GM19324 (cell line): ENCODE measurements around the gene ADD3.
A peak's percentile ranks its signal among the peaks of the same experiment; 100 is the strongest.

Source experiments
- ATAC-seq: cut with Tn5 transposase; IDR thresholded peaks from one replicate; pipeline ENCODE4 v1.9.1; 2021; ENCODE audit warnings: mild to moderate bottlenecking, moderate library complexity; ENCODE audit not compliant: unreplicated experiment, low FRiP score

Gene ADD3

DNA sequence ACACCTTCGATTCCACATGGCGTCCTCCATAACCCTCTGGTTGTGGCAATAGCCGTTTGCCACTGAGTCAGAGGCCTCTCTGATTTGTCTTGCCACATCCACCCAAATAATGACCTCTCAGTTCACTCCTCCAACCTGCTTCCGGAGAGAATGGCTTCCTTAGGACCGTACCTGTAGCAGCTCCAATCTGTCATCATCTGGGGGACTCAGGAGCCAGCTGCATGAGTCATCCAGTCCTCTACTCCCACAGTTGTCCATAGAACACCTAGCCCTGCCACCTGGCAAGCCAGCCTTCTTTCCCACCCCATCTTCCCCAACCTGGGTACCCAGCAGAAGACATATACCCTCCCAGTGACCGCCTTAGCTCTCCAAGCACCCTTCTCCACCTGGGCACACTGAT is 135.2 kb downstream of the ADD3 start:
- ATAC-seq, result no peak

DNA sequence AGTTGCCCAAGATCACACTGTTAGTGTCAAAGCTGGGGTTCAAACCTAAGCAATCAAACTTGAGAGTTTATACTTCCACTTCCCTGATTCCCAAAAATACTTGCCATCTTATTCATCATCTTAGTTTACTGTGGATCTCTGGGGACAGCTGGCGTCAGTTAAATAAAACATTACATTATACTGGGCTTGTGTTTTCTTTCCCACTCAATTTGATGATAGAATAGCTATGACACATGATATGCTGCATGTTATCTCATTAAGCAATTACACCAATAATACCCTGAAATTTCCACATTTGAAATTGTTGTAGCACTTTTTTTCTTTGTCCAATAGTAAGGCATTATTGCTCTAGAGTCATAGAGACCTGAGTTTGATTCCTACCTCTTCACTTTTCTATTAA is 136.7 kb downstream of the ADD3 start:
- no peak for ATAC-seq

DNA sequence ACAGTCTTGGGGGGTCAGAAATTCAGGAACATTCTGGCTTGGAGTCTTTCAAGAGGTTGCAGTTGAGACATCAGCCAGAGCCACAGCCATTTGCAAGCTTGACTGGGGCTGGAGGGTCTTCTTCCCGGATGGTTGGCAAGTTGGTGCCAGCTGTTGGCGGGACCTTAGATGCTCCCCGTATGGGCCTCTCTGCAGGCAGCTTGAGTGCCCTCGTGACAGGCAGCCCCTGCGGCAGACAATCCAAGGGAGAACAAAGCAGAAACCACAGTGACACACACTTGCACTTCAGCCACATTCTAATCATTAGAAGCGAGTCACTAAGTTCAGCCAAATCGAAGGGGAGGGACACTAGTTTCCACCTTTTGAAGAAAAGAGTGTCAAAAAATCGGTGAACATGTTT is 140.2 kb downstream of the ADD3 start:
- ATAC-seq, result no peak

DNA sequence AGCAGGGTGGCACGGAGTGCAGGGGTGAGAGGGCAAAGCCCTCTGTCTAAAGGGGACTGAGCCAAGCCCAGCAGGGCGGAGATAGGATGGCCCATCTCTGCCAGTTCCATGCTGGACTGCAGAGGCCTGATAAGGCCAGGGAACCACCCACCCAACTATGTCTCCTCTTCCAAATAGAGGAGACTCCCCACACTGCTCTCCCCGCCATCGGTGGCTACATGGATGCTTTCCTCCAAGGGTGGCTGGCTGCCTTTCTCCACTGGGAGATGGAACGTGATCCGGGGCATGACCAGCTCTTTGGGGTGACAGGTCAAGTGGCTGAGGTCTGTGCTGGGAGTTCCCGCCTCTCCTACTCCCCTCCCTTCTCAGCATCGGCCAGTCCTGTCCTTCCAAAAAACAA is 141.5 kb downstream of the ADD3 start:
- ATAC-seq, result no peak

DNA sequence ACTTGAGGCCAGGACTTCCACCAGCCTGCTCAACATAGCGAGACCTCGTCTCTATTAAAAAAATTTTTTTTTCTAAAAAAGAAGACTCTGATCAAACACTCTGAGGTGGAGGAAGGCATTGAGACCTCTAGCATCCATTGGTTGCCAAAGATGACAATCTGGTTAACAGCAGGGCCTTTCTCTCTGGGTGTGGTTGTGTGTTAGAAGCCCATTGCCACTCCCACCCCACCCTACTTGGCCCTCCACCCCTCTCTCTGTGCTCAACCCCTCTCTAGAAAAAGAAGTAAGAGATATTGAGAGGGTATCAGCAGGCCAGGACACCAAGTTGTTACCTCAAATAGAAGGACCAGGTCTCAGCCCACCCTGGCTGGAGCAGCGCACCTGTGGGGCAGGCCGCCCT is 142.3 kb downstream of the ADD3 start:
- ATAC-seq, result no peak

DNA sequence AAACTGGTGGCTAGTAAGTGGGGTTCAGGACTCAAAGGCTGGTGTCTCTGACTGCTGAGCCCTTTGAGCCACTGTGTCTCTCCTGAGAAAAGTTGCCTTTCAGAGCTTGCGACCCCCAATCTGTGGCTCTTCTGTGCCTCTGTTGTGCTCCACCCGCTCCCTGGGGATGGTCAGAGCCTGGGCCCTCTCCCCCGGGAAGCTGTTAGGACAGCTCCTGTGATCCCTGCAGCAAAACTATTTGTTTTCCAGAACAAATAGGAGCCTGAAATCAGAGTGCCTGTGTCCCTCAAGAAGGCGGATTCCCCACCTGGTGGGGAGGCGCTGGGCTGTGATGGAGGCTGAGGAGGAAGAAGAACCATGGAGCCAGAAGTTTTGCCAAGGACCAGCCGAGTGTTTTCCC is 143.2 kb downstream of the ADD3 start:
- ATAC-seq, result no peak

DNA sequence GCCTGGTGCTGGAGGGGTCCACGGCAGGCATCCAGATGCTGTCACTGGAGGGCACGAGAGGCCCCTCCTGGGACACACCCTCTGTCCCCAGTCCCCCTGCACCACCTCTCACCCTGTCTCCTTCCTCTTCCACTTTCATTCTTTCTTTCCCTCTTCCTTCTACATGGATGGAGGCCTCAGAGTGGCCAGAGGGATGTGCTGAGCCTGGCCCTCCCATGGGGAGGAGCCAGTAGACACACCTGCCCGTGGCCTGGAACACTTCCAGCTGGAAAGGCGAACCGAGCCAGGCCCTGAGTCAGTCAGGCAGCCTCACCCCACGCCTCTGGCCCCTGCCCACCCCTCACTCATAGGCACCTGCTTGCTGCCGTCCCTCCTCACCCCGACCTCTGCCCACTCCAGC is 143.7 kb downstream of the ADD3 start:
- no peak for ATAC-seq

DNA sequence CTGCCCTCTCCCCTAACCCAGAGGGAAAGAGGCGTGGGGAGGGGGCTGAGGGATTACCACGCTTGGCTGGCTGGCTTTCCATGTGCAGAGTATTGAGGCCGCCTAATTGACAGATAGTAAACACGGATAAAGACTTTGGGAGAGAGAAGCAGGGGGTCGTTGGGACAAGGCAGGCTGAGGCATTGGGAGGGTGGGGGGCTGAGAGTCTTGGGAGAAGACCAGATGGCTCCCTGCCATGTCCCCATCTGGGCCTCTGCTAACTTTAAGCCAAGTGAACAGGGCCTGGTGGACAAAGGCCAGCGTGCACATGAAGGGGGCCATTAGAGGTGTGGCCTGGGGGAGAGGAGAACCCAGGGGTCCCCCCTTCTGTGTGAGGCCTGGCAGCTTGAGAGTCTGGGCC is 144.2 kb downstream of the ADD3 start:
- no peak for ATAC-seq

DNA sequence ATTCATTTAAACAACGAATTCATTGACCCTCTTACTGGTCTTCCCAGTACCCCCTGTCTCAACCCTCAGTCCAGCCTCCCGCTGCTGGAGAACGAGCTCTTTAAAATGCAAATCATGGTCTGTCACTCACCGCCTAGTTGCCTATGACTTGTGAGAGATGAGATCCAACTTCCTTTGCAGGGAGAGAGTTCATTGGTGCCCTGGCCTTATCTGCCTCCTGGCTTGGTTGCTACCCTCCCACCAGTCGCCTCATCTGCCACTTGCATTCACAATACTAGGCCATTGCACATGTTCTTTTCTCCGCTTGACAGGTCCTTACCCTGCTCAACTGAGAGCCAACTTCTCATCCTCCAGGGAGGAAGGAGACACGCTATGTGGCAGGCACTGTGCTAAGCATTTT is 145.6 kb downstream of the ADD3 start:
- no peak for ATAC-seq

DNA sequence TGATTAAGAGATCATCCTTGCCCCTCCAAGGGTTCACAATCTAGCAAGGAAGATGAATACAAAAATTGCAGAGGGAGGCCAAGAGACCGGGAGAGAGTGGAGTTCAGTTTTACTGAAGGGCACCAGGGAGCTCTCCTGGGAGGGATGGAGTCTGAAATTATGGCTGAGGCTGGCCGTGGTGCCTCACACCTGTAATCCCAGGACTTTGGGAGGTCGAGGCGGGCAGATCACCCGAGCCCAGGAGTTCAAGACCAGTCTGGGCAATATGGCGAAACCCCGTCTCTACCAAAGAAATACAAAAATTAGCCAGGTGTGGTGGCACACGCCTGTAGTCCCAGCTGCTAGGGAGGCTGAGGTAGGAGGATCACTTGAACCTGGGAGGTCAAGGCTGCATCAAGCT is 148.3 kb downstream of the ADD3 start:
- no peak for ATAC-seq

DNA sequence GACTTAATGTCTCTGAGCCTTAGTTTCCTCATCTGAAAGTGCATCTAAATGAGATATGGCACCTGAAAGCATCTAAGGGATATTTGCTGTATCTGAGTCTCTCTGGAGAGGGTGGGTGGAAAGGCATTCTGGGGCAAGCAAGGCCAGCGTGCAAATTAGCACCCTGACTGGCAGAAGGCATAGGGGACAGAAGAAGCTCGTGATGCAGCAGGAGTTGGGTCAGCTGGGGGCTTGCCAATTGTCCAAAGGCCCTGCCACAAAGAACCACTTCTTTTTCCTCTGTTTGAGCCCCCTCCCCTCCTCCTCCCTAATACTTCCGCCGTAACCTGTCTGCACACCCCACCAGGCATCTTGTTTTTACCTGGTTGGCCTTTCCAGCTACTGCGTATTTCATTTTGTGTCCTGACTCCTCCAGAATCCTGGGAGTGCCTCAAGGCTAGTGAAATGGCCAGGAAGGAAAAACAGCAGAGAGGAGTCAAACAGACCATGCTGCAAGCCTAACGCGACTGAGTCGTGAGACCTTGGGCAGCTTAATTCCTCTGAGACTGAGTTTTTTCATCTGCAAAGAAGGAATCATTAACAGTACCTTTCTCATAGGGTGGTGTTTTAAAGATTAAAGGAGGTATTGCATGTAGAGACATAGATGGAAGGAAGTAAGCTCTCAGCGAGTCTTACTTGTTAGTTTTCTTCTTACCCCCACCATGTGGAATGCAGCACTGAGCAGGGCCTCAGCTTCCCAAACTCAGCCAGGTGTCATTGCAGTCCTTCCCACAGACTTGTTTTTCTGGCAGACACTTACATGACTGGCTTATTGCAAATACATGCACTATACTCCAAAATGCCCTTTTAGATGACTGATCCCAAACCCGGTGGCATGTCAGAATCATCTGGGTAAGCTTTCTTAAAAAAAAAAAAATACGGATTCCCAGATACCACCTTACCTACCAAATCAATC is 150.5 kb downstream of the ADD3 start:
- ATAC-seq, result no peak

DNA sequence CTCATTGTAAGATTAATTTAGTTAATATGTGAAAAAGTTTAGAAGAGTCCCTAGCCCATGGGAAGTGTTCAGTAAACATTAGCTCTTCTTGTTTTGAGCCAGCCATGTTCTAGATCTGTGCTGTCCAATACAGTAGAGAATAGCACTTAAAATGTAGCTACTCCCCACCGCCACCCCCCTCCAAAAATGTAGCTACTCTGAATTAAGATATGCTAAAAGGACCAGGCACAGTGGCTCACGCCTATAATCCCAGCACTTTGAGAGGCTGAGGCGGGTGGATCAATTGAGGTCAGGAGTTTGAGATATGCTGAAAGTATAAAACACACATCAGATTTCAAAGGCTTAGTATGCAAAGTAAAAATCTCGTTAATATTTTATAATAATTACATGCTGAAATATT is 152.3 kb downstream of the ADD3 start:
- no peak for ATAC-seq

DNA sequence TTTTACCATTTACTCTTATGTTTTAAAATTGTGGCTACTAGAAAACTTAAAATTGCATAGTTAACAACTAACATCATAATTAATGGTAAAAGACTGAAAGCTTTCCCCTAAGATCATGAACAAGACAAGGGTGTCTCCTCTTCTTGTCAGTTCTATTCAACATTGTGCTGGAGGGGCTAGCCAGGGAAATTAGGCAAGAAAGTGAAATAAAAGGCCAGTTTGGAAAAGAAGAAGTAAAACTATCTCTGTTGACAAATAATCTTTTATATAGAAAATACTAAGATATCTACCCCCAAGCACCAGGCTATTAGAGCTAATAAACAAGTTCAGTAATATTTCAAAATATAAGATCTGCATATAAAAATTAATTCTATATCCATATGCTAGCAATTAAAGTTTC is 152.7 kb downstream of the ADD3 start:
- ATAC-seq, result no peak

DNA sequence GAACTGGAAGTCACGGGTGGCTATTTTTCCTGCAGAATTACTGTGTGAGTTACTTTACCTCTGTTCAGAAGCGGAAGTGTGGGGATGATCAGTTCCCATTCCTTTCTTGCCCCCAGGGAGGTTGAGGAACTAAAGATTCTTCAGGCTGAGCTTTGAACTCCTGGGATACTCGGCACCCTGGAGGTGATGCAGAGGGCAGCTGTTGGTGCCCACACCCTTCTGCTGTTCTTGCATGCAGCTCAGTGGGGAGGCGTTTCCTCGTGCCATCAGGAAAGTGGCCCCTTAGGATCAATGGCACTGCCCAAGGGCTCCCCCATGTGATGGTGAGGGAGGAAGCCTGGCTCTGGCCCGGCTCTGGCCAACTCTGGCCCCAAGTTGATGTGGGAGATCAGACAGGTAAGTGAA is 155.0 kb downstream of the ADD3 start:
- no peak for ATAC-seq

DNA sequence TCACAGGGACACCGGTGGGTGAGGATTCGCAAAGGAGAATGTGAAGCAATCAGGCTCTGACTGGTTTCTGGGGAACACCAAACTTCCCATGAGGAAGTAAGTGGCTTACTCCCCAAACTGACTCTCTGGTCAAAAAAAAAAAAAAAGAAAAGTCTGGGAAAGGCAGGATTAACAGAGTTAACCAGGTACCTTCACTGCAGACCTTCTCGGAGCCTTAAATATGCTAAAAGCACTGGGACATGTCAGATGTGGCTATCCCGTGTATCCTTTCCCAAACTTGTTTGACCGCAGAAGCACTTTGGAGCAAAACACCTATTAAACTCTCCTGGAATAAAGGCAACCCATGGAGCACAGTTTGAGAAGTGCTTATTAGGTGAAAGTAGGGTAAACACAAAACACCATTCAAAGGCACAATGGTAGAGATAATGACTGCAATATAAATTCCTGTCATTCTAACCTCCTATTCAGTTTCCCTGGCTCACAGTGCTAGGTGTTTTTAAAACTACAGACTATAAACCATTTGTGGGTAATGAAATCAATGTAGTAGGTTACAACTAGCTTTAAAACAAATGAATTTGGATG is 155.5 kb downstream of the ADD3 start:
- ATAC-seq, result no peak

DNA sequence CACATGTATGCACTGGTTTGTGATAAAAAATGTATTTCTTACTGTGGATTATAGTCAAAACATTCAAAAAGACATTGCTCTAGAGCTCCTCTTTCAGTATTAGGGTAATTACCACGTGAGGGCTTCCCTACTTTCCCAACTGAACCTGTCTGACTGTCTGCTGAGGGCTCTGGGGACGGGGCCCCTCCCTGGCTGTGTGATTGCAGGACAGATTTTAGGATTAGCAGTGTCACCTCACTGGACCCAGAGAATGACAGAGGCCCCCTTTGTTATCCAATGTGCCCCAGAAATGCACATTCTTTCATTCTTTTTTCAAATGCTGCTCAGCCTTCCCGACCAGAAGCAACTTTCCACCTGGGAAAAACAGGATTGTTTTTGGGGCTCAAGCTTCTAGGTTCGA is 156.1 kb downstream of the ADD3 start:
- no peak for ATAC-seq

DNA sequence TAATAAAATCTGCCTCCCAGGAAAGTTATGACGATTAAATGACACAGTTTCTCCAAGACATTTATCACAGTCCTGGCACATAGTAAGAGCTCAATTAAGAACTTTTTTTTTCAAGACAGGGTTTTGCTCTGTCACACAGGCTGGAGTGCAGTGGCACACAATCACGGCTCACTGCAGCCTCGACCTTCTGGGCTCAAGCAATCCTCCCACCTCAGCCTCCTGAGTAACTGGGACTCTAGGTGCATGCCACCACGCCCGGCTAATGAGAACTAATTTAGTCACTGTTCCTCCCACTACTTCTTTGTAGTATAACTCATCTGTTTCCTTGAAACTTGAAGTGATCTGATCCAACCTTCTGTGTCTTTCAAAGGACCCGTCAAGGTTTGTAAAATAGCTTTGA is 157.5 kb downstream of the ADD3 start:
- no peak for ATAC-seq

DNA sequence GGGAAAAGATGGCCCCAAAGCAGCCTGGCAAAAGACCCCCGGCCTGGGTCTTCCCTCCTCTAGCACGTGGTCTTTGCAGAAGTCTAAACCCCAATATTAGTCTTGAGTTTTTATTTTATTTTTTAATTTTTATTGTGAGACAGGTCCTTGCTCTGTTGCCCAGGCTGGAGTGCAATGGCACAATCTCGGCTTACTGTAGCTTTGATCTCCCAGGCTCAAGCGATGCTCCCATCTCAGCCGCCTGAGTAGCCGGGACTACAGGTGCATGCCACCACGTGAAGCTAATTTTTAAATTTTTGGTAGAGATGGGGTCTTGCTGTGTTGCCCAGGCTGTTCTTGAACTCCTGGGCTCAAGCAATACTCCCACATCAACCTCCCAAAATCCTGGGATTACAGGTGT is 159.4 kb downstream of the ADD3 start:
- ATAC-seq, result no peak

DNA sequence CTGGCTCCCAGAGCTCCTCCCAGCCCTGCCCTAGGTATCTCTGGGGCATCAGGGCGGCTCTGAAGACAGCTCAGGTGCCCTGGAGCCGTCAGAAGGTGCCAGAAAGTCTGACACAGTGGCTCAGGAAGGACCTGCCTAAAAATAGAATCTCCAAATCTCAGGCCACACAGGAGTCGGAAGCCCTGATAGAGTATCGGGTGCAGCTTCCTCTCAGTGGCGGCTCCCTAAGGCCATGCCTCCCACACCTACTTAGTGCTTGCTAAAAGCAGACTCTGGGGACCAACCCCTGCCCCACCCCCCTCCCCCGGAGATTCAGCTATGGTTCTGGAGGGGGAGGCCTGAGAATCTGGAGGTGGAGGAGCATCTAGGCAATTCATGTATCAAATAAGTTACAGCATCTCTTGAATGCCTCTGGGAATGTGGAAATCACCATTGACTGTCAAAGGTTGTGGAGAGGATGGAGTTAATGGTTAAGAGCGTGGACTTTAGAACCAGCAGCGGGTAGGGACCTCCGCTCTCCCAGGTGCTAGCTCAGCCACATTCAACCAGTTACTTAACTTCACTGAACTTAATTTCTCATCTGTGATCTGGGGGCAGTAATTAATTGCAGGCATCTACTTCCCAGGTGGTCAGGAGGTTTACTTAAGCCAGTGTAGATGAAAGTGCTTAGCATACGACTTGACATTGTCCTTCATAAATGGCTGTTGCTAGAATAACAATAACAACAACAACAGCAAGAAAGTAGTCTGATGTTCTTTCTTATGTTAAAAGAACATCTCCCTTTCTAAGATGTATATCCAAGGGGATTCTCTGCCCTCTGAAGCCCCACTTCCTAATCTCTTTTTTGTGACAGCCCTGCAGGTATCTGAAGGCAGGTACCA is 161.1 kb downstream of the ADD3 start:
- peak; percentile 51 for ATAC-seq

DNA sequence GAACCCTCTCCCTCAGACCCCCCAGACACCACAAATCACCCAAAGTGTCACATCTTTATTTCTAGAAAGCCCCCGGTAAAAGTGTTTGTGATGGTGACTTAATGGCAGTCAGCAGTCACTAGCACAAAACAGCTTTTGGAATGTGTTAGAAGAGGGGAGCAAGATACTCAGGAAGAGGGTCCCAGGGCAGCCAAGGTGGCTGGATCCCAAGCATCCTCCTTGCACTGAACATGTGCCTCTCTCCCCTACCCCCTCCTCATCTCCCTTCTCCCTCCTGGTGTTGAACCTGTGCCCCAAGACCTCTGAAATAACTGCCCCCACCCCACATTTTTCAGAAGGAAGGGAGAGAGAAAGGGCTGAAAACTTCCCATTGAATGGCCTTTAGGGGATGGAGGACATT is 161.8 kb downstream of the ADD3 start:
- ATAC-seq, result no peak
